Umbilical cord (tissue), 2 donors: ENCODE data around the gene KCMF1. TPM values are rescaled to one million over a fixed set of nuclear protein-coding genes. Genes with fewer than 3 reads are reported as not detected.
"Not testable (repeated sequence)": the region's sequence is repeated elsewhere in the genome, so short reads cannot be mapped to it uniquely, and the experiment has no call there.

ENCODE experiments used
- DNase-seq: peaks from one replicate; pipeline ENCODE4 v3.0.0-alpha.2; 2015; ENCODE audit warnings: low spot score
- total RNA-seq: library from RNA; depleted of rRNA; stranded (reverse); fragments of >200 nt; gene quantifications from one replicate; pipeline ENCODE4 v1.2.3, GENCODE V29; 2014; ENCODE audit warnings: low replicate concordance; ENCODE audit not compliant: insufficient read depth

KCMF1 gene
- total RNA-seq, result 15.9 TPM

- peak; percentile 66 for DNase-seq
Measured at GRCh38 chr2:84970868-84971509, at the start of gene KCMF1. TSS of gene KCMF1 (plus strand) at chr2:84971161. CDS start at chr2:84971452, 291 bp downstream.

DNA sequence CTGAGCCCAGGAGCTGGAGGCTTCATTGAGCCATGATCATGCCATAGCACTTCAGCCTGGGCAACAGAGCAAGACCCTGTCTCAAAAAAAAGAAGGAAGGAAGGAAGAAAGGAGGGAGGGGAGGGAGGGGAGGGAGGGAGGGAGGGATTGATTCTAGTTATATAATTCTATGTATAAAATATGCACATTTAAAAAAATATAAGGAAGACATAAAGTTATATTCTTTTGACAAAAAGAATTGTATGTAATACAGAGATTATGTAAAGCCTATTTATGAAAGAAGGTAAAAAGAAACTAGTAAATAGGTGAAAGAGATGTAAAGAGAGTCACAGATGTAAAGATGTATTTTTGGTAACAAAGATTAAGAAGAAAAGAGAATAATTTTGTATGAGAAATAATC is 48.0 kb upstream of the KCMF1 start:
- no peak for DNase-seq

GRCh38 chr2:84924173-84925106 is 46.5 kb upstream of the KCMF1 start:
- peak; percentile 38 for DNase-seq

DNA sequence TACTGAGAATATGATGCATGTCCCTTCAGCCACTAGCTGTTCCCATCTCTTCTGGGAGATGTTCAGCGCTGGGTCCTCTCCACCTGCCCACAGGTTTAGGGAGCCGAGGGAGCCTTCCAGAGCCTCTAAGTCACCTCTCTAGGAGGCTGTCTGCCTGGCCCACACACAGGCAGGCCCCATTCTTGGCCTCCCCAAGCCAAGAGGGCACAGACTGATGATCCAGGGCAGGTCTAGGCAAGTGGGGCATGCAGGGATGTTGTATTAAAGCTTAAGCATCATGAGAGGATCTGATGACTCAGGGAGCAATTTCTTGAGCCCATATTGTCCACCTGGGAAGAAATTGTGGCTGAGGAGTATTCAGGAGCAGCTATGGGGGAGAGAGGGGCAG is 45.6 kb upstream of the KCMF1 start:
- no peak for DNase-seq

GRCh38 chr2:84925724-84926376 is 45.1 kb upstream of the KCMF1 start:
- peak; percentile 85 for DNase-seq

DNA sequence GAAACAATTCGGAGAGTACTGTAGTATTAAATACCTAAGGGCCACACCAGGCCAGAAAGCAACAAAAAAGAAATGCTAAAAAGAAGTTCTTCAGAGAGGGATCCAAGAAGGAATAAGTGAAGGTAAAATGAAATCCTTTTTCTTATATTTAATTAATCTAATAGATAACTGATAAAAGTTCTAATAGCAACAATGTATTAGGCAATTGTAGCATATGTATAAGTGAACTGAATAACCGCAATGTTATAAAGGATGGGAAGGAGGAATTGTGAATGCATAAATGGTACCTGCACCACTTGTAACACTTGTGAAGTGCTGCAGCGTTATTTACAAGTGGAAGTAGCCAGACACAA is 43.7 kb upstream of the KCMF1 start:
- no peak for DNase-seq

- no peak for DNase-seq
Measured at GRCh38 chr2:84931384-84931821, 39.6 kb upstream of the KCMF1 start.

DNA sequence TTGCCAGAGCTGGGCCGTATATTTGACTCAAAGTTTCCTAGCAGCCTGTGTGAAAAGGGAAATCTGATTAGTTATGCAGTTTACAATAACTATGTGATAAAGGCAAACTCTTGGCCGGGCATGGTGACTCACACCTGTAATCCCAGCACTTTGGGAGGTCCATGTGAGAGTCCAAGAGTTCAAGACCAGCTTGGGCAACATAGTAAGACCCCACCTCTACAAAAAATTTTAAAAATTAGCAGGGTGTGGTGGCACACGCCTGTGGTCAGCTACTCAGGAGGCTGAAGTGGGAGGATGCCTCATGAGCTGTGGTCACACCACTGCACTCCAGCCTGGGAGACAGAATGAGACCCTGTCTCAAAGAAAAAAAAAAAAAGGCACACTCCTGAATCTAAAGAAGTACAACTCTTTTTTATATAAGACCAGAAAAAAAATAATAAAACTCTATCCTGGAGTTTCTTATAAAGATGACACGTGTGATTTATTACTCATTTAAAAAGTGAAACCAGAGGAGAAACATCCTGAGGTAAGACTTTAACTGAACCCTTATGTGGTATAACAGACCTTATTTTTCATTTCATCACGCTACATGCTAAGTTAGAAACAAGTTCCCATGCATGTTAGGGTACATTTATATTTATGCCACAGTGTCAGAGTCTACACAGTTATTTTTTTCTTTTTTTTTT is 32.6 kb upstream of the KCMF1 start:
- no peak for DNase-seq

DNA sequence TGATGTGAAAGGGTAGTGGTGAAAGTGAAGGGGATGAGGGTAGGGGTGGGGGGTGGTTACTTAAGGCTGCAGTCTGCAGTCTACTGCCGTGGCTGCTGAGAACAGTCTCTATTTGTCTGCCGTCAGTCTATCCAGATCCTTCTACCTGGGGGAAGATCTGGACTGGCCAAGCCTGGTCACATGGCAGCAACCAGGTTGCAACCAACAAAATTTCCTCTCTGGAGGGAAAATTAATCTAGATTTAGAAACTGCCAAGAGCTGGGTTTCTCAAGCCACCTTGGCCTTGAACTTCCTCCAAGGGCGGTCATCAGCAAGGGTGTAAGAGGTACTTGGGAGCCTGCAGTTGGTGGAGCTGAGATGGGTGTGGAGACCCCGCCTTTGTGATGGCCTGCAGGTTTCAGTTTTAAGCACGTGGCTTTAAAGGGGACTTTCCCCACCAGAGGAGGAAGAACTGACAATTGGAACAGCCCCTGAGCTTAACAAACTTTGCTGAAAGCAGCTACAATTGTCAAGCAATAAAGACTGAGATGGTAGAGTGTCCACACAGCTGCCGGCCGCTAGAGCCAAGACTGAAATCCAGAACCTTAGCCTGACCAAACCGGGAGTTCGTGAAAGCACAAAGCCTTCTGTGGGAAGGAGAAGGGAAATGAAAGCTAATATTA is 31.4 kb upstream of the KCMF1 start:
- DNase-seq, result no peak

DNA sequence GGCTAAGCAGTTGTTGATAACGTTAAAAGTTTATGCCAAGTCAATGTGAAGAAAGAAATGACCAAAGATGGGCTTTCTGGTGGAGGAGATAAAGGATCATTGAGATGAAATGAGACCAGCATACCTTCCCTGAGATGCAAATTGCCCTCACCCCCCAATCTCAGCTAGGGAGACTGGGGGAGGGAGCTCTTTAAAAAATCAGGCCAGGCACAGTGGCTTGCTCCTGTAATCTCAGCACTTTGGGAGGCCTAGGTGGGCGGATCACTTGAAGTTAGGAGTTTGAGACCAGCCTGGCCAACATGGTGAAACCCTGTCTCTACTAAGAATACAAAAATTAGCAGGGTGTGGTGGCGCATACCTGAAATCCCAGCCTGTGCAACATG is 30.9 kb upstream of the KCMF1 start:
- no peak for DNase-seq

GRCh38 chr2:84940831-84941412 is 30.0 kb upstream of the KCMF1 start:
- no peak for DNase-seq

- DNase-seq, result no peak
Measured at GRCh38 chr2:84942166-84942565, 28.8 kb upstream of the KCMF1 start.

DNA sequence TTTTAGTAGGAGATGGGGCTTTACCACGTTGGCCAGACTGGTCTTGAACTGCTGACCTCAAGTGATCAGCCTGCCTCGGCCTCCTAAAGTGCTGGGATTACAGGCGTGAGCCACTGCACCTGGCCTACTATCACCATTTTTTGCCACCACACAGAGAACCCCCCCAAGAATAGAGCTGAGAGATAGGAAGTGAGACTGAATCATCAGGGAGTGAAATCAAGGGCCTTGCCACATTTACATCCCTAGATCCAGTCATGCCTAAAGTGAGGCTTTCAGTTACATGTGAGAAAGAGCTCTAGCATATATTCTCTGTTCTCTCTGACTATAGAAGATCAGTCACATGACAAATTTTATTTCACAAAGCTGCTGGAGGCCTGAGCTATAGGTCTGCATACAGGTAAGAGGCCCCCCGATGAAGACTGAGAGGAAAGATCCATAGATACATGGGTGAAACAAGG is 28.0 kb upstream of the KCMF1 start:
- no peak for DNase-seq

- DNase-seq, result no peak
Measured at GRCh38 chr2:84944295-84944909, 26.6 kb upstream of the KCMF1 start.

DNA sequence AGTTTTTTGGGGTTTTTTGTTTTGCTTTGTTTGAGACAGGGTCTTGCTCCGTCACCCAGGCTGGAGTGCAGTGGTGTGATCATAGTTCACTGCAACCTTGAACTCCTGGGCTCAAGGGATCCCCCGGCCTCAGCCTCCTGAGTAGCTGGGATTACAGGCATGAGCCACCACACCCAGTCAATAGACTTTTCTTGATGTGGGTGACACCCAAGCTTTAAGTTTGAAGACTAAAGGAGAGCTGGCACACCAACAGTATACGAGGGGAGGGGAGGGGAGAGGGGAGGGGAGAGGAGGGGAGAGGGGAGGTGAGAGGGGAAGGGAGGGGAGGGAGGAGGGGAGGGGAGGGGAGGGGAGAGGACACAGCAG is 25.1 kb upstream of the KCMF1 start:
- not testable (repeated sequence) for DNase-seq

DNA sequence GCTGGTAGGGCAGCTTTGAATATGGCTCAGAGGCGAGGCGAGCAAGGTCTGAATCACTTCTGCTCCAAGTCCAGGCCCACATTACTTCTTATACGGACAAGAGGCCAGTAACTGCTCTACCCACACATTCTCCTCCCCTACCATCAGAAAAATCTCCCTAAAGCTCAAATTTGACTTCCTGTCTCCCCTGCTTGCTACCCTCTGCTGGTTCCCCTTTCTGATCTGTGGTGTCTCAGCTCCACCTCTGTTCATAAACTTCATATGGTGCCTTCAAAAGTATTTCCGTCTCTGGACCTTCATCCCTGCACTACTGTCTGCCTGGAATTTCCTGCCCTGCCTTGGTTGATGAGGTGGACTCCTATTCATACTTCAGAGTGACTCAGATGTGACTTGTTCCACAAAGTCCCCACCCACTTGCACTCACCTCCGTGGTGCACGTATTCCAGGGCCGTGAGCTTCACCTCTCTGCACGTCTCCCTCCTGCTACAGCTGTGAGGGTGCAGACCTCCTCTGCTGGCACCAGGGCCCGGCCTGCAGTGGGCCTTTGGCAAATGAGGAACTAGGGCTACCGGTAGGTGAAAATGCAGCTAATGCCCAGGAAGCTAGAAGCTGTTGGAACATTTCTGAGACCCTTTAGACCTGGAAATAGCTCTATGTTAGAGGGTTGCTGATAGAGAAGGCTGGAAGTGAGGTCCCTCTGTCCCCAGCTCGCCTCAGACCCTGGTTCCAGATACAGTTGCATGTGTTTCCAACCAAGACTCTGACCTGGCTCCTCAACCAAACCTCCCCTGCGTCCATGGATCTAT is 24.6 kb upstream of the KCMF1 start:
- no peak for DNase-seq

- no peak for DNase-seq
Measured at GRCh38 chr2:84947010-84947593, 23.9 kb upstream of the KCMF1 start.

DNA sequence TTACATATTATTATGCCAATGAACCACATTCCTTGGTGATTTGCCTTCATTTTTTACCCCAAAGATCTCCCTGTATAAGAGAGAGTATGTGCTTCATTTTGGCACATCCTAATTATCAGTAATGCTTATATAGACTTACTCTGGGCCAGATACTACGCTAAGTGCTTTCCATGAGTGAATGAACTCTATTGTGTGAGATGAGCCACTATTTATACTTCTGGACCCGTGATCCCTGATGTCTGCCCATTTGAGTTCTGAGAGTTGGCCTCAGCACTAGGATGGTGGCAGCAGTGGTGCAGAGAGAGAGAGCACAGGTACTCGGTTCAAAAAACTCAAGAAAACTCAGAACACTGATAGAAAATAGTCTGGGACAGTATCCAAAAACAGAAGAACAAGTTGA is 17.4 kb upstream of the KCMF1 start:
- no peak for DNase-seq

DNA sequence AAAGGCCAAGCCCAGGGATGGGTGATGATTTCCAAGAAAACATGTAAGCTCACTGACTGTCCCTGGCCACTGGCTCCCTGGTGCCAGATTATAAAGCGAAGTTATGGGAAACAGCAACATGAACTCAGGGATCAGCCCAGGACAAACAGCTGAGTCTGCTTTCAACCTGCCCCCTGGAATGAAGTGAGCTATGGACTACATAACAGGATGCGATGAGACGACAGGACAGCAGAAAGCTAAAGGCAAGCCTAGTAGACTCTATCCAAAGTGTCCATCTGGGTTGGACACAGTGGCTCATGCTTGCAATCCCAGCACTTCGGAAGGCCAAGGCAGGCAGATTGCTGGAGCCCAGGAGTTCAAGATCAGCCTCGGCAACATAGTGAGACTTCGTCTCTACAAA is 16.6 kb upstream of the KCMF1 start:
- DNase-seq, result no peak
